Thymus (tissue), 11 donors: ENCODE measurements around the gene GSTT2. TPM values are rescaled to one million over a fixed set of nuclear protein-coding genes. Genes with fewer than 3 reads are reported as not detected.

Experiments used
- DNase-seq, 9 donors: peaks; one replicate each; pipeline ENCODE4 v3.0.0-alpha.2; 2013; ENCODE audit warnings: low spot score in 9 of 9, low read depth in 6 of 9, missing footprints in 1 of 9
- H3K27ac ChIP-seq, 2 donors: one replicate each; pipeline ENCODE4 v1.5.1; 2013; ENCODE audit warnings: control low read depth in 1 of 2, low read depth in 1 of 2, low read length in 1 of 2, mild to moderate bottlenecking in 1 of 2, moderate library complexity in 1 of 2
- H3K27me3 ChIP-seq, 2 donors: one replicate each; pipeline ENCODE4 v1.5.1; 2013; ENCODE audit warnings: low read length in 1 of 2; ENCODE audit not compliant: control insufficient read depth in 2 of 2, insufficient read depth in 1 of 2
- H3K36me3 ChIP-seq, 2 donors: one replicate each; pipeline ENCODE4 v1.5.1; 2013; ENCODE audit warnings: low read length in 1 of 2, mild to moderate bottlenecking in 1 of 2, moderate library complexity in 1 of 2; ENCODE audit not compliant: control insufficient read depth in 2 of 2, insufficient read depth in 2 of 2
- H3K4me1 ChIP-seq, 2 donors: one replicate each; pipeline ENCODE4 v1.5.1; 2013; ENCODE audit warnings: low read length in 2 of 2; ENCODE audit not compliant: control insufficient read depth in 2 of 2, insufficient read depth in 2 of 2
- H3K4me3 ChIP-seq, 2 donors: one replicate each; pipeline ENCODE4 v1.5.1; 2013; ENCODE audit warnings: low read length in 2 of 2, control low read depth in 1 of 2, mild to moderate bottlenecking in 1 of 2
- H3K9me3 ChIP-seq, 2 donors: one replicate each; pipeline ENCODE4 v1.5.1; 2013; ENCODE audit warnings: low read length in 1 of 2, mild to moderate bottlenecking in 1 of 2; ENCODE audit not compliant: control insufficient read depth in 2 of 2, insufficient read depth in 1 of 2
- WGBS: extraction: QIAGEN DNeasy Blood & Tissue Kit; methylation state at CpG from one replicate; pipeline ENCODE4 v1.1.7; 2013; 5-methylcytosine and 5-hydroxymethylcytosine counted together
- polyA plus RNA-seq: library from polyadenylated mRNA; stranded (reverse); fragments of 200-250 nt; gene quantifications from one replicate; pipeline ENCODE4 v1.2.3, GENCODE V29; 2013
- total RNA-seq: library from RNA; stranded (reverse); fragments of 120-200 nt; gene quantifications from one replicate; pipeline ENCODE4 v1.2.4, GENCODE V29; 2013
- donor health status: healthy.

Gene GSTT2
- total and polyA plus RNA-seq, 2 donors, result 3.3 TPM; not detected in 1

GRCh38 chr22:24005201-24005600, 25.3 kb downstream of the GSTT2 start, which contains the start of gene GSTT4:
GSTT4 (minus strand) TSS chr22:24005453; CDS start chr22:24005356, 97 bp downstream.
- no peaks in the 10 kb centered on the region for H3K9me3 ChIP-seq
- WGBS, result 95% methylated on average over 6 of the region's 6 CpGs
- H3K27me3 ChIP-seq, result no peaks in the 10 kb centered on the region
- no peak within 1 kb of the TSS for H3K4me3 ChIP-seq
- H3K36me3 ChIP-seq, result no peaks in the 10 kb centered on the region
- H3K4me1 ChIP-seq, result no peaks in the 10 kb centered on the region
- no peak within 1 kb of the TSS for H3K27ac ChIP-seq
- DNase-seq, result no peak

GRCh38 chr22:24006207-24006913, 26.4 kb downstream of the GSTT2 start:
- H3K36me3 ChIP-seq, result no peaks in the 10 kb centered on the region
- H3K27me3 ChIP-seq, result no peaks in the 10 kb centered on the region
- no peak for DNase-seq
- H3K4me3 ChIP-seq, result no peak overlapping the region
- no peak overlapping the region for H3K27ac ChIP-seq
- peaks cover 0 to 5% of the 10 kb centered on the region in 2 donors for H3K4me1 ChIP-seq
- WGBS, result 94% methylated on average over 10 of the region's 10 CpGs
- no peaks in the 10 kb centered on the region for H3K9me3 ChIP-seq

GRCh38 chr22:24006914-24007214, 26.9 kb downstream of the GSTT2 start:
- no peak overlapping the region for H3K4me3 ChIP-seq
- no peaks in the 10 kb centered on the region for H3K9me3 ChIP-seq
- WGBS, result 96% methylated on average over 6 of the region's 6 CpGs
- no peak for DNase-seq
- H3K27ac ChIP-seq, result no peak overlapping the region
- H3K27me3 ChIP-seq, result no peaks in the 10 kb centered on the region
- H3K36me3 ChIP-seq, result no peaks in the 10 kb centered on the region
- H3K4me1 ChIP-seq, result peaks cover 0 to 8% of the 10 kb centered on the region in 2 donors

GRCh38 chr22:24007253-24008021, 27.5 kb downstream of the GSTT2 start:
- Histone ChIP-seq H3K27ac (no peak overlapping the region), H3K9me3 (no peaks in the 10 kb centered on the region), H3K36me3 (no peaks in the 10 kb centered on the region), H3K27me3 (no peaks in the 10 kb centered on the region), H3K4me3 (no peak overlapping the region), H3K4me1 (peaks cover 0 to 11% of the 10 kb centered on the region in 2 donors)
- no peak for DNase-seq
- WGBS, result 94% methylated on average over 8 of the region's 8 CpGs

- no peak overlapping the region for H3K4me3 ChIP-seq
- no peaks in the 10 kb centered on the region for H3K27me3 ChIP-seq
- H3K9me3 ChIP-seq, result no peaks in the 10 kb centered on the region
- WGBS, result 95% methylated on average over 1 of the region's 1 CpG
- no peak overlapping the region for H3K27ac ChIP-seq
- DNase-seq, result no peak
- no peaks in the 10 kb centered on the region for H3K36me3 ChIP-seq
- H3K4me1 ChIP-seq, result peaks cover 0 to 13% of the 10 kb centered on the region in 2 donors
Measured at GRCh38 chr22:24008022-24008283, 28.0 kb downstream of the GSTT2 start.

- DNase-seq, result no peak
- 93% methylated on average over 6 of the region's 6 CpGs for whole genome bisulfite sequencing
- Histone ChIP-seq H3K9me3 (no peaks in the 10 kb centered on the region), H3K36me3 (no peaks in the 10 kb centered on the region), H3K4me3 (no peak overlapping the region), H3K4me1 (peaks cover 0 to 13% of the 10 kb centered on the region in 2 donors), H3K27ac (no peak overlapping the region), H3K27me3 (no peaks in the 10 kb centered on the region)
Measured at GRCh38 chr22:24008381-24009226, 28.7 kb downstream of the GSTT2 start.

GRCh38 chr22:24009227-24010017, 29.5 kb downstream of the GSTT2 start:
- H3K27me3 ChIP-seq, result no peaks in the 10 kb centered on the region
- WGBS, result 97% methylated on average over 7 of the region's 7 CpGs
- DNase-seq, result no peak
- no peak overlapping the region for H3K27ac ChIP-seq
- peaks cover 0 to 13% of the 10 kb centered on the region in 2 donors for H3K4me1 ChIP-seq
- H3K9me3 ChIP-seq, result no peaks in the 10 kb centered on the region
- no peak overlapping the region for H3K4me3 ChIP-seq
- no peaks in the 10 kb centered on the region for H3K36me3 ChIP-seq

- no peak for DNase-seq
Measured at GRCh38 chr22:24010018-24010391, 30.1 kb downstream of the GSTT2 start.

More at GRCh38 chr22:24010018-24010391, 30.1 kb downstream of the GSTT2 start:
- no peak overlapping the region for H3K27ac ChIP-seq
- H3K27me3 ChIP-seq, result no peaks in the 10 kb centered on the region
- 97% methylated on average over 2 of the region's 2 CpGs for WGBS
- no peaks in the 10 kb centered on the region for H3K36me3 ChIP-seq
- H3K4me3 ChIP-seq, result no peak overlapping the region
- peaks cover 0 to 13% of the 10 kb centered on the region in 2 donors for H3K4me1 ChIP-seq
- no peaks in the 10 kb centered on the region for H3K9me3 ChIP-seq
